ENCODE measurements around the gene PADI6. TPM values are rescaled to one million over a fixed set of nuclear protein-coding genes. Genes with fewer than 3 reads are reported as not detected.
A peak's percentile ranks its signal among the peaks of the same experiment; 100 is the strongest.

The PADI6 gene
- total RNA-seq, 1 donor from 2014 or later = not detected

GRCh38 chr1:17346046-17346789 lies 25.8 kb upstream of the PADI6 start:
- Mint-ChIP-seq H3K36me3 (no peaks in the 10 kb centered on the region), H3K4me3 (no peak overlapping the region), H3K27me3 (no peaks in the 10 kb centered on the region), H3K4me1 (ENCODE audit: unreplicated experiment) (peaks cover 5% of the 10 kb centered on the region), H3K27ac (no peak overlapping the region), H3K9me3 (peaks cover 9% of the 10 kb centered on the region)
- TF ChIP-seq CTCF (conservative IDR thresholded peaks at IDR 0.05) = no peak
- no peak for DNase-seq (ENCODE audit: extremely low spot score, unreplicated experiment)

GRCh38 chr1:17347769-17348592 lies 24.0 kb upstream of the PADI6 start:
- DNase-seq (ENCODE audit: extremely low spot score, unreplicated experiment) = no peak
- Mint-ChIP-seq H3K4me3 (no peak overlapping the region), H3K36me3 (no peaks in the 10 kb centered on the region), H3K27me3 (peaks cover 10% of the 10 kb centered on the region), H3K27ac (peak overlapping the region; percentile 61), H3K9me3 (peaks cover 9% of the 10 kb centered on the region), H3K4me1 (ENCODE audit: unreplicated experiment) (peaks cover 5% of the 10 kb centered on the region)
- no peak for TF ChIP-seq CTCF (conservative IDR thresholded peaks at IDR 0.05)

GRCh38 chr1:17348593-17349234 lies 23.3 kb upstream of the PADI6 start:
- TF ChIP-seq CTCF (conservative IDR thresholded peaks at IDR 0.05) = no peak
- DNase-seq (ENCODE audit: extremely low spot score, unreplicated experiment) = no peak
- H3K4me3 Mint-ChIP-seq = no peak overlapping the region
- peaks cover 14% of the 10 kb centered on the region for H3K27me3 Mint-ChIP-seq
- H3K27ac Mint-ChIP-seq = peak overlapping the region; percentile 61
- H3K4me1 Mint-ChIP-seq (ENCODE audit: unreplicated experiment) = peaks cover 5% of the 10 kb centered on the region
- H3K36me3 Mint-ChIP-seq = no peaks in the 10 kb centered on the region
- H3K9me3 Mint-ChIP-seq = peaks cover 5% of the 10 kb centered on the region

- Mint-ChIP-seq H3K4me3 (no peak overlapping the region), H3K27ac (no peak overlapping the region), H3K4me1 (ENCODE audit: unreplicated experiment) (peaks cover 5% of the 10 kb centered on the region), H3K27me3 (peaks cover 14% of the 10 kb centered on the region), H3K9me3 (no peaks in the 10 kb centered on the region), H3K36me3 (no peaks in the 10 kb centered on the region)
- DNase-seq (ENCODE audit: extremely low spot score, unreplicated experiment) = no peak
- no peak for TF ChIP-seq CTCF (conservative IDR thresholded peaks at IDR 0.05)
These were observed 21.9 kb upstream of the PADI6 start for GRCh38 chr1:17350083-17350482.

GRCh38 chr1:17350928-17351446 lies 21.0 kb upstream of the PADI6 start:
- Mint-ChIP-seq H3K9me3 (no peaks in the 10 kb centered on the region), H3K27ac (no peak overlapping the region)

More at GRCh38 chr1:17350928-17351446, 21.0 kb upstream of the PADI6 start:
- TF ChIP-seq CTCF (conservative IDR thresholded peaks at IDR 0.05) = no peak
- peaks cover 14% of the 10 kb centered on the region for H3K27me3 Mint-ChIP-seq
- peaks cover 5% of the 10 kb centered on the region for H3K4me1 Mint-ChIP-seq (ENCODE audit: unreplicated experiment)
- H3K4me3 Mint-ChIP-seq = no peak overlapping the region
- no peaks in the 10 kb centered on the region for H3K36me3 Mint-ChIP-seq
- DNase-seq (ENCODE audit: extremely low spot score, unreplicated experiment) = no peak
